Left ventricle myocardium superior (tissue), 1 donor: ENCODE measurements around the gene MCU. TPM values are rescaled to one million over a fixed set of nuclear protein-coding genes. Genes with fewer than 3 reads are reported as not detected.

Source experiments
- ATAC-seq: fragments of 200-7000 bp; cut with Tn5 transposase; one replicate; pipeline ENCODE4 v1.9.1; 2020; ENCODE audit warnings: mild to moderate bottlenecking, moderate library complexity
- DNase-seq: peaks from one replicate; pipeline ENCODE4 v3.0.0-alpha.2; 2020
- intact Hi-C: fragments of 100-400 bp; cut with micrococcal nuclease; formaldehyde crosslinking; loops from one replicate; pipeline ENCODE4 v1.11.0; 2022
- total RNA-seq: library from RNA; stranded (reverse); fragmentation: NEBNext Ultra II Directional; extraction: Animal tissue kit (Norgen Biotek cat#: 25700); gene quantifications from one replicate; pipeline ENCODE4 v1.2.1, GENCODE V29; 2021
- donor health status: DM: no; HTN: yes; CAD: no; lungs with severe emphysema.

The MCU gene
- total RNA-seq, 1 donor from 2014 or later, result 15.6 TPM

- intact Hi-C loops, result no loop called here
- no peak for DNase-seq
- peak; percentile 30 for ATAC-seq
Measured at GRCh38 chr10:72814099-72814790, 122.3 kb downstream of the MCU start.

- intact Hi-C loops, result no loop called here
- no peak for ATAC-seq
- DNase-seq, result no peak
Measured at GRCh38 chr10:72816565-72816964, 124.6 kb downstream of the MCU start.

GRCh38 chr10:72818076-72818475 lies 126.1 kb downstream of the MCU start:
- DNase-seq (no peak), ATAC-seq (no peak)
- intact Hi-C loops, result no loop called here

- no peak for ATAC-seq
- DNase-seq, result no peak
- intact Hi-C loops, result no loop called here
Measured at GRCh38 chr10:72819053-72819452, 127.1 kb downstream of the MCU start.

GRCh38 chr10:72821606-72822005 lies 129.7 kb downstream of the MCU start:
- ATAC-seq (no peak), DNase-seq (no peak)
- intact Hi-C loops, result no loop called here

GRCh38 chr10:72822342-72822986 lies 130.5 kb downstream of the MCU start:
- intact Hi-C loops, result no loop called here
- no peak for DNase-seq
- ATAC-seq, result no peak

GRCh38 chr10:72825163-72825562 lies 133.2 kb downstream of the MCU start:
- intact Hi-C loops, result no loop called here
- ATAC-seq, result no peak
- no peak for DNase-seq

- DNase-seq (no peak), ATAC-seq (no peak)
- intact Hi-C loops, result no loop called here
Measured at GRCh38 chr10:72826346-72826745, 134.4 kb downstream of the MCU start.

- intact Hi-C loops, result no loop called here
- ATAC-seq, result no peak
- DNase-seq, result no peak
Measured at GRCh38 chr10:72828294-72828693, 136.4 kb downstream of the MCU start.

- ATAC-seq (no peak), DNase-seq (no peak)
- intact Hi-C loops, result loop anchor here (10.0 kb wide), 1 partner anchor 466 kb away; no protein-coding TSS in a partner anchor
Measured at GRCh38 chr10:72830625-72831024, 138.7 kb downstream of the MCU start.

GRCh38 chr10:72831696-72832409 lies 139.9 kb downstream of the MCU start:
- ATAC-seq (peak; percentile 47), DNase-seq (no peak)
- intact Hi-C loops, result loop anchor here (10.0 kb wide), 1 partner anchor 467 kb away; no protein-coding TSS in a partner anchor

- intact Hi-C loops, result loop anchor here (10.0 kb wide), 1 partner anchor 468 kb away; no protein-coding TSS in a partner anchor
- DNase-seq (no peak), ATAC-seq (no peak)
Measured at GRCh38 chr10:72832701-72833100, 140.8 kb downstream of the MCU start.

- intact Hi-C loops, result loop anchor here (2.0 to 10.0 kb wide), 2 partner anchors 140 to 470 kb away; no protein-coding TSS in a partner anchor
Measured at GRCh38 chr10:72834183-72834825, 142.4 kb downstream of the MCU start.

GRCh38 chr10:72840319-72840718 lies 148.4 kb downstream of the MCU start:
- no peak for ATAC-seq
- no peak for DNase-seq
- intact Hi-C loops, result loop anchor here (10.0 kb wide), 1 partner anchor 456 kb away; no protein-coding TSS in a partner anchor

More at GRCh38 chr10:72834183-72834825, 142.4 kb downstream of the MCU start:
- peak; percentile 77 for ATAC-seq
- DNase-seq, result no peak

GRCh38 chr10:72841487-72841886 lies 149.5 kb downstream of the MCU start:
- no peak for DNase-seq
- ATAC-seq, result no peak
- intact Hi-C loops, result loop anchor here (10.0 kb wide), 1 partner anchor 457 kb away; no protein-coding TSS in a partner anchor

- ATAC-seq, result no peak
- no peak for DNase-seq
- intact Hi-C loops, result loop anchor here (10.0 kb wide), 1 partner anchor 457 kb away; no protein-coding TSS in a partner anchor
Measured at GRCh38 chr10:72842164-72842563, 150.2 kb downstream of the MCU start.

GRCh38 chr10:72846238-72846637 lies 154.3 kb downstream of the MCU start:
- intact Hi-C loops, result loop anchor here (10.0 kb wide), 1 partner anchor 461 kb away; no protein-coding TSS in a partner anchor
- ATAC-seq, result no peak
- no peak for DNase-seq

GRCh38 chr10:72847681-72848080 lies 155.7 kb downstream of the MCU start:
- intact Hi-C loops, result loop anchor here (10.0 kb wide), 1 partner anchor 463 kb away; no protein-coding TSS in a partner anchor
- ATAC-seq (no peak), DNase-seq (no peak)

- intact Hi-C loops, result no loop called here
- ATAC-seq (no peak), DNase-seq (no peak)
Measured at GRCh38 chr10:72850861-72851260, 158.9 kb downstream of the MCU start.
